Inflammatory macrophage treated with lipopolysaccharide for 1 hour (primary cell): Measurements from ENCODE around the gene IL22RA1.

Source experiments
- DNase-seq, 2 donors: peaks; one replicate each; pipeline ENCODE4 v3.0.0-alpha.2; 2020 to 2022

IL22RA1 gene

DNA sequence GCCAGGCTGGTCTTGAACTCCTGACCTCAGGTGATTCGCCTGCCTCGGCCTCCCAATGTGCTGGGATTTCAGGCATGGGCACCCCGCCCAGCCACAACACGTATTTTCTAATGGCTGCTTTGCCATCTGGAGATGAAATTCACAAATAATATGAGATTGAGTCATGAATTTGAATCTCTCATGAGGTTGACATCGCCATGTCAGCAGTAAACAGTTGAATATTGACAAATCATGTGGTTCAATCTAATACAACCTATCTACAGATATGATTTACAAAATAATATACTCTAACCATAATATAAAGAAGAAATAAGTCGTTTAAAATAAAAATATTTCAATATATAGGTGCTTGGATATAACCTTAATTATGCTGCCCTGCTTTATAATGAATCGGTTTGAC is 73.1 kb downstream of the IL22RA1 start:
- DNase-seq: no peak
